H1 (cell line): ENCODE data around the gene SLC8A1. TPM values are rescaled to one million over a fixed set of nuclear protein-coding genes. Genes with fewer than 3 reads are reported as not detected.

Source experiments
- CTCF ChIA-PET: fragments of 300-600 bp; sonication (Branson Sonifier 250); formaldehyde crosslinking; loops from one replicate; lab custom pipeline; 2021; ENCODE audit not compliant: partially characterized antibody; lab: Charles Lee
- POLR2A ChIA-PET: fragments of 300-600 bp; sonication (Branson Sonifier 250); formaldehyde crosslinking; loops from one replicate; lab custom pipeline; 2021; ENCODE audit warnings: inconsistent platforms; ENCODE audit not compliant: partially characterized antibody; lab: Charles Lee
- DNase-seq, 2 experiments: peaks; one replicate each; pipeline versions ENCODE4 v3.0.0 to v3.0.0-alpha.2; 2010 to 2022; ENCODE audit warnings: low spot score in 2 of 2, low read depth in 1 of 2, mixed read lengths in 1 of 2
- FAIRE-seq: peaks from 2 replicates; lab custom pipeline; 2011; peaks lifted over from hg19 to GRCh38; lab: Jason Lieb, UNC
- H2AFZ ChIP-seq: 2 replicates; pipeline ENCODE4 v1.8.1; 2012; ENCODE audit warnings: low read length, inconsistent platforms
- H2AK5ac ChIP-seq: 2 replicates; pipeline ENCODE4 v1.6.1; 2013; ENCODE audit warnings: low read depth, low read length
- H2BK120ac ChIP-seq: replicated peaks from 2 replicates; pipeline ENCODE3; 2013; ENCODE audit warnings: low read depth, low read length, inconsistent platforms
- H2BK12ac ChIP-seq: 2 replicates; pipeline ENCODE4 v1.6.1; 2013; ENCODE audit warnings: low read depth, low read length
- H2BK15ac ChIP-seq: 2 replicates; pipeline ENCODE4 v1.6.1; 2013; ENCODE audit warnings: low read length
- H2BK20ac ChIP-seq: 2 replicates; pipeline ENCODE4 v1.6.1; 2013; ENCODE audit warnings: low read length
- H2BK5ac ChIP-seq: 2 replicates; pipeline ENCODE4 v1.6.1; 2013; ENCODE audit warnings: low read depth, low read length
- H3K14ac ChIP-seq: 2 replicates; pipeline ENCODE4 v1.6.1; 2013; ENCODE audit warnings: inconsistent platforms; ENCODE audit not compliant: insufficient read length
- H3K18ac ChIP-seq: 2 replicates; pipeline ENCODE4 v1.6.1; 2013; ENCODE audit warnings: low read length; ENCODE audit errors: extremely low read depth
- H3K23ac ChIP-seq: 2 replicates; pipeline ENCODE4 v1.6.1; 2013; ENCODE audit warnings: inconsistent platforms; ENCODE audit not compliant: insufficient read length
- H3K23me2 ChIP-seq: 2 replicates; pipeline ENCODE4 v1.6.1; 2013; ENCODE audit warnings: low read depth, low read length
- H3K27ac ChIP-seq: 2 replicates; pipeline ENCODE4 v1.6.1; 2011; ENCODE audit warnings: low read depth, low read length, inconsistent platforms
- H3K27me3 ChIP-seq, 4 experiments: replicated peaks in 1 of 4; 1 replicate in 1 of 4; 2 replicates in 3 of 4; pipeline versions ENCODE4 v1.6.1 to v1.8.1; 2011 to 2013; ENCODE audit warnings: low read length in 3 of 4, mild to moderate bottlenecking in 3 of 4, inconsistent platforms in 2 of 4, mixed read lengths in 2 of 4, moderate library complexity in 1 of 4; ENCODE audit not compliant: control insufficient read depth in 3 of 4, insufficient read depth in 3 of 4; ENCODE audit errors: extremely low read depth in 1 of 4
- H3K36me3 ChIP-seq, 4 experiments: 2 replicates each; pipeline versions ENCODE4 v1.6.1 to v1.8.1; 2011 to 2013; ENCODE audit warnings: mild to moderate bottlenecking in 4 of 4, low read length in 3 of 4, moderate library complexity in 2 of 4, control low read depth in 1 of 4, inconsistent platforms in 1 of 4; ENCODE audit not compliant: insufficient read depth in 4 of 4, control insufficient read depth in 2 of 4
- H3K4ac ChIP-seq: replicated peaks from 2 replicates; pipeline ENCODE3; 2013; ENCODE audit warnings: low read length, low read depth, mixed read lengths, inconsistent platforms; ENCODE audit not compliant: insufficient read length
- H3K4me1 ChIP-seq, 4 experiments: replicated peaks in 1 of 4; 1 replicate in 1 of 4; 2 replicates in 3 of 4; pipeline versions ENCODE4 v1.6.1 to v1.8.1; 2011 to 2013; ENCODE audit warnings: low read length in 3 of 4, inconsistent platforms in 2 of 4, mixed read lengths in 1 of 4; ENCODE audit not compliant: insufficient read depth in 4 of 4, control insufficient read depth in 3 of 4
- H3K4me2 ChIP-seq, 2 experiments: 2 replicates each; pipeline versions ENCODE4 v1.6.1 to v1.8.1; 2011 to 2013; ENCODE audit warnings: low read depth in 2 of 2, low read length in 2 of 2, control low read depth in 1 of 2, inconsistent platforms in 1 of 2, mild to moderate bottlenecking in 1 of 2; ENCODE audit not compliant: insufficient read depth in 1 of 2
- H3K4me3 ChIP-seq, 4 experiments: fragments of 200-600, 300-600 bp in 1 of 4; sonication (generic), shearing (Covaris generic), sonication (Bioruptor Twin) in 1 of 4; 2 replicates each; pipeline versions ENCODE4 v1.5.1 to v1.8.1; 2011 to 2016; ENCODE audit warnings: low read length in 4 of 4, low read depth in 3 of 4, control low read depth in 2 of 4, inconsistent platforms in 2 of 4, mild to moderate bottlenecking in 2 of 4, mixed read lengths in 1 of 4, moderate library complexity in 1 of 4; ENCODE audit not compliant: insufficient read depth in 2 of 4; ENCODE audit errors: extremely low read depth in 1 of 4
- H3K56ac ChIP-seq: replicated peaks from 2 replicates; pipeline ENCODE3; 2013; ENCODE audit warnings: low read depth, mild to moderate bottlenecking, mixed read lengths, low read length, inconsistent platforms; ENCODE audit not compliant: insufficient read length
- H3K79me1 ChIP-seq: 2 replicates; pipeline ENCODE4 v1.6.1; 2013; ENCODE audit warnings: low read depth, low read length, control low read depth
- H3K79me2 ChIP-seq, 2 experiments: 2 replicates each; pipeline versions ENCODE4 v1.6.1 to v1.8.1; 2012 to 2013; ENCODE audit warnings: low read length in 2 of 2, mild to moderate bottlenecking in 2 of 2, inconsistent platforms in 1 of 2; ENCODE audit not compliant: insufficient read depth in 2 of 2, control insufficient read depth in 1 of 2
- H3K9ac ChIP-seq, 4 experiments: replicated peaks in 1 of 4; 1 replicate in 1 of 4; 2 replicates in 3 of 4; pipeline versions ENCODE4 v1.6.1 to v1.8.1; 2011 to 2013; ENCODE audit warnings: low read depth in 3 of 4, low read length in 3 of 4, control low read depth in 2 of 4, mild to moderate bottlenecking in 2 of 4, moderate library complexity in 2 of 4, inconsistent platforms in 1 of 4; ENCODE audit errors: extremely low read depth in 1 of 4
- H3K9me3 ChIP-seq, 2 experiments: 2 replicates each; pipeline versions ENCODE4 v1.6.1 to v1.8.1; 2012 to 2013; ENCODE audit warnings: mild to moderate bottlenecking in 2 of 2, moderate library complexity in 2 of 2, control low read depth in 1 of 2, inconsistent platforms in 1 of 2, low read depth in 1 of 2, low read length in 1 of 2, mixed read lengths in 1 of 2; ENCODE audit not compliant: insufficient read depth in 2 of 2
- H4K20me1 ChIP-seq, 2 experiments: replicated peaks in 1 of 2; 2 replicates each; pipeline versions ENCODE3 to v1.8.1; 2011 to 2013; ENCODE audit warnings: inconsistent platforms in 2 of 2, low read length in 2 of 2, mild to moderate bottlenecking in 1 of 2; ENCODE audit not compliant: insufficient read depth in 2 of 2, control insufficient read depth in 1 of 2
- H4K5ac ChIP-seq: 2 replicates; pipeline ENCODE4 v1.6.1; 2013; ENCODE audit warnings: low read length, low read depth, mixed read lengths, inconsistent platforms; ENCODE audit not compliant: insufficient read length
- H4K8ac ChIP-seq: 2 replicates; pipeline ENCODE4 v1.8.0; 2013; ENCODE audit warnings: mild to moderate bottlenecking, moderate library complexity, low read length, inconsistent platforms; ENCODE audit not compliant: insufficient read depth; ENCODE audit errors: extremely low read depth
- H4K91ac ChIP-seq: replicated peaks from 2 replicates; pipeline ENCODE3; 2013; ENCODE audit warnings: low read length, mixed read lengths, inconsistent platforms; ENCODE audit not compliant: insufficient read length
- EP300 ChIP-seq, 2 experiments: IDR thresholded peaks; 1 replicate in 1 of 2; 2 replicates in 1 of 2; pipeline ENCODE4 v1.6.1; 2011 to 2012; ENCODE audit warnings: low read depth in 2 of 2, low read length in 2 of 2, mild to moderate bottlenecking in 2 of 2, borderline replicate concordance in 1 of 2, inconsistent platforms in 1 of 2, moderate library complexity in 1 of 2
- FOSL1 ChIP-seq: IDR thresholded peaks from 2 replicates; pipeline ENCODE4 v1.6.1; 2011; ENCODE audit warnings: mild to moderate bottlenecking, low read depth, low read length, moderate library complexity; ENCODE audit not compliant: insufficient read depth
- HDAC6 ChIP-seq: IDR thresholded peaks from one replicate; pipeline ENCODE4 v1.7.1; 2012; ENCODE audit warnings: low read depth, mild to moderate bottlenecking, inconsistent platforms, low read length, moderate library complexity
- JUND ChIP-seq: IDR thresholded peaks from 2 replicates; pipeline ENCODE4 v1.6.1; 2011; ENCODE audit warnings: mild to moderate bottlenecking, improper control_type of control experiment, low read length
- KDM1A ChIP-seq: fragments of 200-600, 300-600 bp; sonication (generic); IDR thresholded peaks from 2 replicates; pipeline ENCODE4 v1.7.1; 2016; ENCODE audit warnings: mild to moderate bottlenecking, low read length, borderline replicate concordance
- POLR2A ChIP-seq, 2 experiments: IDR thresholded peaks; 1 replicate in 1 of 2; 2 replicates in 1 of 2; pipeline ENCODE4 v1.6.1; 2011; ENCODE audit warnings: low read depth in 2 of 2, low read length in 2 of 2, mild to moderate bottlenecking in 2 of 2; ENCODE audit errors: control extremely low read depth in 1 of 2
- SIN3A ChIP-seq, 2 experiments: IDR thresholded peaks in 1 of 2; conservative IDR thresholded peaks in 1 of 2; 2 replicates each; pipeline ENCODE4 v1.6.1; 2011 to 2012; ENCODE audit warnings: low read length in 2 of 2, improper control_type of control experiment in 1 of 2, low read depth in 1 of 2, mild to moderate bottlenecking in 1 of 2
- TAF1 ChIP-seq: IDR thresholded peaks from 2 replicates; pipeline ENCODE4 v1.6.1; 2011; ENCODE audit warnings: mild to moderate bottlenecking, low read depth, low read length
- WGBS, 2 experiments: shearing (Covaris generic) in 1 of 2; methylation state at CpG; one replicate each; pipeline versions ENCODE4 v1.1.6 to v1.1.7; 2013 to 2015; ENCODE audit warnings: low lambda C conversion rate in 2 of 2, mixed read lengths in 2 of 2, inconsistent platforms in 1 of 2, low coverage in 1 of 2, missing lambda C conversion rate in 1 of 2; ENCODE audit not compliant: insufficient replicate concordance in 2 of 2, insufficient coverage in 1 of 2, insufficient read length in 1 of 2; ENCODE audit errors: extremely low coverage in 1 of 2, missing lambda C conversion rate in 1 of 2; 5-methylcytosine and 5-hydroxymethylcytosine counted together
- polyA plus RNA-seq, 7 experiments: library from polyadenylated mRNA; depleted of rRNA in 3 of 7; stranded (reverse) in 5 of 7; unstranded in 2 of 7; fragments of >200 nt in 5 of 7; fragments of 200-250 nt in 2 of 7; gene quantifications; 1 replicate in 5 of 7; 2 replicates in 1 of 7; 4 replicates in 1 of 7; pipeline versions ENCODE4 v1.2.1 to v1.2.3, GENCODE V29; 2011 to 2013; ENCODE audit warnings: missing spikeins in 2 of 7, mixed read lengths in 2 of 7
- total RNA-seq: library from RNA; stranded (reverse); fragmentation: NEBNext Ultra II Directional; extraction: Animal tissue kit (Norgen Biotek cat#: 25700); gene quantifications from 2 replicates; pipeline ENCODE4 v1.2.1, GENCODE V29; 2021

The SLC8A1 gene
- total and polyA plus RNA-seq, 2 of the 8 experiments (the other 6 are each of a cell fraction or from before 2014, with no cell fraction given): 0.68 to 3.6 TPM

- Histone ChIP-seq H3K23me2 (no peaks in the 10 kb centered on the region), H3K56ac (no peak overlapping the region), H2BK20ac (no peak overlapping the region)
- DNase-seq: no peak
- TF ChIP-seq SIN3A (conservative IDR thresholded peaks at IDR 0.05 in 1 of 2, IDR thresholded peaks at IDR 0.05 in 1 of 2; ENCODE audit: low read depth in 1 of 2, low read length in 2 of 2) (no peak), HDAC6 (no peak), TAF1 (no peak), POLR2A (IDR thresholded peaks at IDR 0.05; ENCODE audit: control extremely low read depth in 1 of 2, low read depth in 2 of 2, low read length in 2 of 2) (no peak), JUND (no peak), EP300 (IDR thresholded peaks at IDR 0.05; ENCODE audit: borderline replicate concordance in 1 of 2, low read depth in 2 of 2, low read length in 2 of 2) (no peak), KDM1A (no peak), FOSL1 (no peak)
- TF ChIP-seq, all 59 proteins: peak for 0
- Histone ChIP-seq H4K91ac (no peak overlapping the region), H2AK5ac (no peak overlapping the region), H3K14ac (no peak overlapping the region), H3K4me3 (no peak overlapping the region), H3K79me1 (no peaks in the 10 kb centered on the region), H3K23ac (no peak overlapping the region), H3K9ac (no peak overlapping the region), H2BK15ac (no peak overlapping the region), H4K8ac (no peak overlapping the region), H3K4me2 (no peak overlapping the region), H3K9me3 (no peaks in the 10 kb centered on the region), H3K4ac (no peak overlapping the region), H4K20me1 (no peaks in the 10 kb centered on the region), H3K79me2 (no peaks in the 10 kb centered on the region), H3K27me3 (no peaks in the 10 kb centered on the region), H2BK12ac (no peak overlapping the region), H2AFZ (no peak overlapping the region), H4K5ac (no peak overlapping the region), H3K27ac (no peak overlapping the region), H3K18ac (no peak overlapping the region), H2BK5ac (no peak overlapping the region), H2BK120ac (no peak overlapping the region), H3K4me1 (no peaks in the 10 kb centered on the region), H3K36me3 (no peaks in the 10 kb centered on the region)
- 95% methylated on average over 3 of the region's 3 CpGs; no CpG with 5 or more reads in 1 of the 2 experiments for WGBS, 2 experiments
- CTCF ChIA-PET: no interaction called here
- POLR2A ChIA-PET: no interaction called here
- FAIRE-seq: no peak
Observed at GRCh38 chr2:40181855-40182254, 270.0 kb downstream of the SLC8A1 start.
